SK-N-SH treated with all-trans-retinoic acid at 6 μM for 48 hours (cell line): Measurements from ENCODE around the gene SELP.

ENCODE experiments used
- ATAC-seq: fragments of 200-7000 bp; cut with Tn5 transposase; 3 replicates; pipeline ENCODE4 v1.9.1; 2020; ENCODE audit warnings: mild to moderate bottlenecking, moderate library complexity
- ARNTL ChIP-seq: fragments of 450-650 bp; formaldehyde crosslinking; IDR thresholded peaks from 2 replicates; pipeline ENCODE4 v1.5.0; 2020; ENCODE audit warnings: low read depth, mild to moderate bottlenecking, moderate library complexity, borderline replicate concordance
- BACH2 ChIP-seq: fragments of 250-450 bp; sonication (Bioruptor Pico); IDR thresholded peaks from 2 replicates; pipeline ENCODE4 v1.9.0; 2021; ENCODE audit warnings: mild to moderate bottlenecking, borderline replicate concordance
- CSDC2 ChIP-seq: fragments of 250-450 bp; sonication (Bioruptor Pico); IDR thresholded peaks from 2 replicates; pipeline ENCODE4 v1.5.0; 2020; ENCODE audit warnings: mild to moderate bottlenecking, moderate library complexity
- ESRRG ChIP-seq: fragments of 250-450 bp; sonication (Bioruptor Pico); IDR thresholded peaks from 2 replicates; pipeline ENCODE4 v1.6.1; 2021; ENCODE audit warnings: mild to moderate bottlenecking
- ISL1 ChIP-seq: fragments of 250-450 bp; sonication (Bioruptor Pico); IDR thresholded peaks from 2 replicates; pipeline ENCODE4 v2.1.2; 2022; ENCODE audit warnings: mild to moderate bottlenecking, moderate library complexity
- OSR1 ChIP-seq: fragments of 250-450 bp; sonication (Bioruptor Pico); IDR thresholded peaks from 2 replicates; pipeline ENCODE4 v1.8.0; 2022; ENCODE audit warnings: moderate library complexity, mild to moderate bottlenecking, inconsistent platforms
- RARB ChIP-seq: fragments of 250-450 bp; sonication (Bioruptor Pico); IDR thresholded peaks from 2 replicates; pipeline ENCODE4 v1.8.0; 2021; ENCODE audit warnings: mild to moderate bottlenecking, moderate library complexity
- SNAI2 ChIP-seq: fragments of 250-450 bp; sonication (Bioruptor Pico); IDR thresholded peaks from 2 replicates; pipeline ENCODE4 v1.5.0; 2020; ENCODE audit warnings: mild to moderate bottlenecking, moderate library complexity
- TOX ChIP-seq: fragments of 250-450 bp; sonication (Bioruptor Pico); IDR thresholded peaks from 2 replicates; pipeline ENCODE4 v1.8.0; 2021; ENCODE audit warnings: mild to moderate bottlenecking, moderate library complexity, borderline replicate concordance
- TSHZ2 ChIP-seq: fragments of 250-450 bp; sonication (Bioruptor Pico); IDR thresholded peaks from 2 replicates; pipeline ENCODE4 v1.5.0; 2020; ENCODE audit warnings: mild to moderate bottlenecking, moderate library complexity
- ZC3H10 ChIP-seq: fragments of 250-450 bp; sonication (Bioruptor Pico); IDR thresholded peaks from 2 replicates; pipeline ENCODE4 v1.5.1; 2021; ENCODE audit warnings: mild to moderate bottlenecking, moderate library complexity
- ZFP3 ChIP-seq: fragments of 250-450 bp; sonication (Bioruptor Pico); IDR thresholded peaks from 2 replicates; pipeline ENCODE4 v1.5.0; 2020; ENCODE audit warnings: mild to moderate bottlenecking, moderate library complexity
- ZFP30 ChIP-seq: fragments of 450-650 bp; formaldehyde crosslinking; IDR thresholded peaks from 2 replicates; pipeline ENCODE4 v1.5.0; 2022; ENCODE audit warnings: mild to moderate bottlenecking, moderate library complexity
- ZNF565 ChIP-seq: fragments of 450-650 bp; formaldehyde crosslinking; conservative IDR thresholded peaks from 2 replicates; pipeline ENCODE4 v1.5.0; 2020; ENCODE audit warnings: low read depth, mild to moderate bottlenecking, moderate library complexity
- ZNF70 ChIP-seq: fragments of 450-650 bp; formaldehyde crosslinking; IDR thresholded peaks from 2 replicates; pipeline ENCODE4 v1.5.0; 2020; ENCODE audit warnings: mild to moderate bottlenecking, moderate library complexity
- TF ChIP-seq, protein P1 (sequence below): fragments of 250-450 bp; sonication (Bioruptor Pico); IDR thresholded peaks from 2 replicates; pipeline ENCODE4 v1.8.0; 2021; ENCODE audit warnings: low read depth, mild to moderate bottlenecking, moderate library complexity, borderline replicate concordance
- TF ChIP-seq, protein P2 (sequence below): fragments of 250-450 bp; sonication (Bioruptor Pico); IDR thresholded peaks from 2 replicates; pipeline ENCODE4 v1.5.1; 2021; ENCODE audit warnings: mild to moderate bottlenecking, moderate library complexity
- TF ChIP-seq, protein P3 (sequence below): fragments of 250-450 bp; sonication (Bioruptor Pico); IDR thresholded peaks from 2 replicates; pipeline ENCODE4 v1.5.1; 2020; ENCODE audit warnings: low read depth, mild to moderate bottlenecking, moderate library complexity
- TF ChIP-seq, protein P4 (sequence below): fragments of 250-450 bp; sonication (Bioruptor Pico); IDR thresholded peaks from 2 replicates; pipeline ENCODE4 v1.8.0; 2020; ENCODE audit warnings: mild to moderate bottlenecking, moderate library complexity, borderline replicate concordance

SELP gene

DNA sequence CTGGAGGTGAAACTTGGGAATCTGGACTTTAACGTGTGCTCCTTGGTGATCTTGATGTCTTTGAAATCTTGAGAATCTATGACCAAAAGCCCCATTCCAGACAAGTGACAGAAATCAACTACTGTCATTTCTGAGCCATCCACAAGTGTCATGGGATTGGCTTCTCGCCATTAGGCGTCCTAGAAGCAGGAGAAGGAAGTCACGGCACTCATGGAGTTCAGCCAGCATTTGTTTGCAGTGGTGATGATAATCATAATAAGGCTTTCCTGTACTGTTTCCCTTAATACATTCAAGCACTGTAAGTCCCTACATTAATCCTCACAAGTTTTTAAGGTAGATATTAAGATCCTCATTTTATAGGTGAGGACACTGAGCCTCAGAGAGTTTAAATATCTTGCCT, 55.6 kb downstream of the SELP start (continued):
- TF ChIP-seq, protein P1, sequence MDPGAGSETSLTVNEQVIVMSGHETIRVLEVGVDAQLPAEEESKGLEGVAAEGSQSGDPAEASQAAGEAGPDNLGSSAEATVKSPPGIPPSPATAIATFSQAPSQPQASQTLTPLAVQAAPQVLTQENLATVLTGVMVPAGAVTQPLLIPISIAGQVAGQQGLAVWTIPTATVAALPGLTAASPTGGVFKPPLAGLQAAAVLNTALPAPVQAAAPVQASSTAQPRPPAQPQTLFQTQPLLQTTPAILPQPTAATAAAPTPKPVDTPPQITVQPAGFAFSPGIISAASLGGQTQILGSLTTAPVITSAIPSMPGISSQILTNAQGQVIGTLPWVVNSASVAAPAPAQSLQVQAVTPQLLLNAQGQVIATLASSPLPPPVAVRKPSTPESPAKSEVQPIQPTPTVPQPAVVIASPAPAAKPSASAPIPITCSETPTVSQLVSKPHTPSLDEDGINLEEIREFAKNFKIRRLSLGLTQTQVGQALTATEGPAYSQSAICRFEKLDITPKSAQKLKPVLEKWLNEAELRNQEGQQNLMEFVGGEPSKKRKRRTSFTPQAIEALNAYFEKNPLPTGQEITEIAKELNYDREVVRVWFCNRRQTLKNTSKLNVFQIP (CRISPR knock-in tag), result no peak
- TF ChIP-seq ZFP30 (CRISPR knock-in tag), result no peak

GRCh38 chr1:169572187-169572586, 57.7 kb downstream of the SELP start:
- peak; percentile 47; the same call in 2 of the 3 replicates for ATAC-seq
- TF ChIP-seq ESRRG (CRISPR knock-in tag) (no peak), RARB (CRISPR knock-in tag) (no peak), OSR1 (CRISPR knock-in tag) (no peak), TSHZ2 (CRISPR knock-in tag) (no peak), ZFP3 (CRISPR knock-in tag) (no peak), SNAI2 (no peak), ARNTL (CRISPR knock-in tag) (no peak), TOX (no peak), BACH2 (CRISPR knock-in tag) (no peak), ZNF565 (no peak), ZC3H10 (CRISPR knock-in tag) (no peak), ZFP30 (CRISPR knock-in tag) (no peak)
- TF ChIP-seq, protein P2, sequence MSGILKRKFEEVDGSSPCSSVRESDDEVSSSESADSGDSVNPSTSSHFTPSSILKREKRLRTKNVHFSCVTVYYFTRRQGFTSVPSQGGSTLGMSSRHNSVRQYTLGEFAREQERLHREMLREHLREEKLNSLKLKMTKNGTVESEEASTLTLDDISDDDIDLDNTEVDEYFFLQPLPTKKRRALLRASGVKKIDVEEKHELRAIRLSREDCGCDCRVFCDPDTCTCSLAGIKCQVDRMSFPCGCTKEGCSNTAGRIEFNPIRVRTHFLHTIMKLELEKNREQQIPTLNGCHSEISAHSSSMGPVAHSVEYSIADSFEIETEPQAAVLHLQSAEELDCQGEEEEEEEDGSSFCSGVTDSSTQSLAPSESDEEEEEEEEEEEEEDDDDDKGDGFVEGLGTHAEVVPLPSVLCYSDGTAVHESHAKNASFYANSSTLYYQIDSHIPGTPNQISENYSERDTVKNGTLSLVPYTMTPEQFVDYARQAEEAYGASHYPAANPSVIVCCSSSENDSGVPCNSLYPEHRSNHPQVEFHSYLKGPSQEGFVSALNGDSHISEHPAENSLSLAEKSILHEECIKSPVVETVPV (CRISPR knock-in tag), result no peak
- TF ChIP-seq, protein P3, sequence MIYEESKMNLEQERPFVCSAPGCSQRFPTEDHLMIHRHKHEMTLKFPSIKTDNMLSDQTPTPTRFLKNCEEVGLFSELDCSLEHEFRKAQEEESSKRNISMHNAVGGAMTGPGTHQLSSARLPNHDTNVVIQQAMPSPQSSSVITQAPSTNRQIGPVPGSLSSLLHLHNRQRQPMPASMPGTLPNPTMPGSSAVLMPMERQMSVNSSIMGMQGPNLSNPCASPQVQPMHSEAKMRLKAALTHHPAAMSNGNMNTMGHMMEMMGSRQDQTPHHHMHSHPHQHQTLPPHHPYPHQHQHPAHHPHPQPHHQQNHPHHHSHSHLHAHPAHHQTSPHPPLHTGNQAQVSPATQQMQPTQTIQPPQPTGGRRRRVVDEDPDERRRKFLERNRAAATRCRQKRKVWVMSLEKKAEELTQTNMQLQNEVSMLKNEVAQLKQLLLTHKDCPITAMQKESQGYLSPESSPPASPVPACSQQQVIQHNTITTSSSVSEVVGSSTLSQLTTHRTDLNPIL (CRISPR knock-in tag), result no peak
- TF ChIP-seq, protein P1 (CRISPR knock-in tag), result no peak

DNA sequence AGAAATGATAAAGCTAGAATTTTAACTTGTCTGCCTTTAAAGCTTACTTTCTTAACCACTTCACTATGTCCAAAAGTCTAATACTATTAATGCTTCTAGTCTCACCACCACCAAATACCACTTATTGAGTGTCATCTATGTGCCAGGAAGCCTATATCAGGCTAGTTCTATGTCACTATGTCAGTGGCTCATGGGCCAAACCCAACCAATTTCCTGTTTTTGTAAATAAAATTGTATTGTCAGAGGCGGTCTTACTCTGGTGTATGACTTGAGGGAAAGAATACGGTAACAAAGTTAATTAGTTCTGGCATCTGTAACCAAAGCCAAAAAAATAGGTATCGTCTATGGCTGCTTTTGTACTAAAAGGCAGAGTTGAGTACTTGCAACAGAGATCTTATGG, 58.5 kb downstream of the SELP start:
- TF ChIP-seq ZNF70, result no peak
- TF ChIP-seq, protein P2 (CRISPR knock-in tag), result no peak
- no peak for TF ChIP-seq SNAI2
- no peak for TF ChIP-seq CSDC2 (CRISPR knock-in tag)
- TF ChIP-seq BACH2 (CRISPR knock-in tag), result no peak
- TF ChIP-seq ZFP3 (CRISPR knock-in tag), result no peak
- no peak for TF ChIP-seq ZNF565
- TF ChIP-seq, all 23 proteins: peak for 0
- ATAC-seq, result no peak

DNA sequence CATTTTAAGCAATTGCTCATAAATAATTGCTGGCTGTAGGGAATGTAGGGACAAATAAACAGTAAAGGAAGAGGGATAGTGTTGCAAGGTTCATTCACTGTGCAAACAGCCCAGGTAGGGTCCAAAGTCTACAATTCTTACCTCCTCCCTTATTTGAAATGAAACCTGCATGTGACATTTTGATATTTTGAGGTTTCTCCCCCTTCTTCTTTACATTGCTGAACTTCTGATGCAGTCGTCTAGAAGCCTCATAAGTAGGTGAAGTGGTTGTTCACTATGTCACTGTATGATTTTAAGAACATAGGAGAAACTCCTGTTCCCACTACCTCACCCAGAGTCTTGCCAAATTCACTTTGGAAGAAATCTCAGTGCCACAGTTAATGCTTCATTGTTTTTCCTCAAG, 59.8 kb downstream of the SELP start:
- TF ChIP-seq ISL1 (CRISPR knock-in tag), result no peak
- no peak for TF ChIP-seq ZNF565
- TF ChIP-seq, protein P3 (CRISPR knock-in tag), result no peak
- TF ChIP-seq, protein P4, sequence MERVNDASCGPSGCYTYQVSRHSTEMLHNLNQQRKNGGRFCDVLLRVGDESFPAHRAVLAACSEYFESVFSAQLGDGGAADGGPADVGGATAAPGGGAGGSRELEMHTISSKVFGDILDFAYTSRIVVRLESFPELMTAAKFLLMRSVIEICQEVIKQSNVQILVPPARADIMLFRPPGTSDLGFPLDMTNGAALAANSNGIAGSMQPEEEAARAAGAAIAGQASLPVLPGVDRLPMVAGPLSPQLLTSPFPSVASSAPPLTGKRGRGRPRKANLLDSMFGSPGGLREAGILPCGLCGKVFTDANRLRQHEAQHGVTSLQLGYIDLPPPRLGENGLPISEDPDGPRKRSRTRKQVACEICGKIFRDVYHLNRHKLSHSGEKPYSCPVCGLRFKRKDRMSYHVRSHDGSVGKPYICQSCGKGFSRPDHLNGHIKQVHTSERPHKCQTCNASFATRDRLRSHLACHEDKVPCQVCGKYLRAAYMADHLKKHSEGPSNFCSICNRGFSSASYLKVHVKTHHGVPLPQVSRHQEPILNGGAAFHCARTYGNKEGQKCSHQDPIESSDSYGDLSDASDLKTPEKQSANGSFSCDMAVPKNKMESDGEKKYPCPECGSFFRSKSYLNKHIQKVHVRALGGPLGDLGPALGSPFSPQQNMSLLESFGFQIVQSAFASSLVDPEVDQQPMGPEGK (CRISPR knock-in tag), result no peak
- no peak for TF ChIP-seq ESRRG (CRISPR knock-in tag)
- TF ChIP-seq, all 23 proteins: peak for 0
- no peak for ATAC-seq
